GM12878 (cell line): ENCODE measurements around the gene ADAMTS2.

Source experiments
- CEBPB ChIP-seq, 2 experiments: fragments of 150-350 bp in 1 of 2; IDR thresholded peaks; 2 replicates each; pipeline ENCODE4 v1.6.1; 2012 to 2014; ENCODE audit warnings: low read depth in 2 of 2, low read length in 2 of 2, borderline replicate concordance in 1 of 2, inconsistent platforms in 1 of 2
- CTCF ChIP-seq, 3 experiments: IDR thresholded peaks in 2 of 3; conservative IDR thresholded peaks in 1 of 3; 2 replicates each; pipeline ENCODE4 v1.5.1; 2011; ENCODE audit warnings: low read depth in 3 of 3, low read length in 3 of 3, mild to moderate bottlenecking in 3 of 3, control low read depth in 2 of 3, moderate library complexity in 2 of 3, inconsistent platforms in 1 of 3, mixed read lengths in 1 of 3; ENCODE audit not compliant: control insufficient read depth in 2 of 3, insufficient read depth in 1 of 3; ENCODE audit errors: extremely low read depth in 1 of 3
- DPF2 ChIP-seq: fragments of 450-650 bp; IDR thresholded peaks from 2 replicates; pipeline ENCODE4 v1.6.1; 2017; ENCODE audit warnings: mild to moderate bottlenecking
- EZH2 ChIP-seq: IDR thresholded peaks from 2 replicates; pipeline ENCODE4 v1.6.1; 2012; ENCODE audit warnings: low read depth, mild to moderate bottlenecking, control low read depth, inconsistent platforms, low read length, borderline replicate concordance; ENCODE audit not compliant: control insufficient read depth
- NFIC ChIP-seq: IDR thresholded peaks from 2 replicates; pipeline ENCODE4 v1.6.1; 2012; ENCODE audit warnings: low read depth, mild to moderate bottlenecking, inconsistent platforms, low read length, moderate library complexity
- NR2C2 ChIP-seq: IDR thresholded peaks from 2 replicates; pipeline ENCODE4 v1.6.1; 2011; ENCODE audit warnings: borderline replicate concordance, low read depth; ENCODE audit not compliant: control insufficient read depth, insufficient read length
- NR2F1 ChIP-seq: fragments of 450-650 bp; conservative IDR thresholded peaks from 2 replicates; pipeline ENCODE4 v1.6.1; 2017; ENCODE audit warnings: mild to moderate bottlenecking
- POLR2A ChIP-seq: IDR thresholded peaks from 2 replicates; pipeline ENCODE4 v1.6.1; 2011; ENCODE audit warnings: low read depth, mild to moderate bottlenecking, low read length
- ZNF217 ChIP-seq: fragments of 450-650 bp; IDR thresholded peaks from 2 replicates; pipeline ENCODE4 v1.6.1; 2017; ENCODE audit warnings: antibody characterized with exemption, mild to moderate bottlenecking
- TF ChIP-seq, protein P1 (sequence below): IDR thresholded peaks from 2 replicates; pipeline ENCODE4 v1.6.1; 2012; ENCODE audit warnings: low read depth, low read length, improper control_type of control experiment
- TF ChIP-seq, protein P2 (sequence below): fragments of 450-650 bp; IDR thresholded peaks from 2 replicates; pipeline ENCODE4 v1.6.1; 2017; ENCODE audit warnings: mild to moderate bottlenecking, low read depth, inconsistent platforms; ENCODE audit not compliant: poor library complexity, severe bottlenecking
- TF ChIP-seq, protein P3 (sequence below): IDR thresholded peaks from 2 replicates; pipeline ENCODE4 v1.6.1; 2011; ENCODE audit warnings: borderline replicate concordance, low read depth, mild to moderate bottlenecking, moderate library complexity, low read length; ENCODE audit not compliant: insufficient read depth, poor library complexity, severe bottlenecking

GRCh38 chr5:179229331-179229831 is 115.9 kb downstream of the ADAMTS2 start:
- TF ChIP-seq NFIC (no peak), DPF2 (no peak), ZNF217 (no peak), EZH2 (no peak), NR2C2 (no peak), NR2F1 (no peak), CTCF (IDR thresholded peaks at IDR 0.05 in 2 of 3, conservative IDR thresholded peaks at IDR 0.05 in 1 of 3; ENCODE audit: control insufficient read depth in 2 of 3, extremely low read depth in 1 of 3, insufficient read depth in 1 of 3, low read depth in 3 of 3, low read length in 3 of 3) (no peak), CEBPB (IDR thresholded peaks at IDR 0.05; ENCODE audit: borderline replicate concordance in 1 of 2, low read depth in 2 of 2, low read length in 2 of 2) (no peak), POLR2A (no peak)
- TF ChIP-seq, protein P1, sequence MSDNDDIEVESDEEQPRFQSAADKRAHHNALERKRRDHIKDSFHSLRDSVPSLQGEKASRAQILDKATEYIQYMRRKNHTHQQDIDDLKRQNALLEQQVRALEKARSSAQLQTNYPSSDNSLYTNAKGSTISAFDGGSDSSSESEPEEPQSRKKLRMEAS, result no peak
- TF ChIP-seq, protein P2, sequence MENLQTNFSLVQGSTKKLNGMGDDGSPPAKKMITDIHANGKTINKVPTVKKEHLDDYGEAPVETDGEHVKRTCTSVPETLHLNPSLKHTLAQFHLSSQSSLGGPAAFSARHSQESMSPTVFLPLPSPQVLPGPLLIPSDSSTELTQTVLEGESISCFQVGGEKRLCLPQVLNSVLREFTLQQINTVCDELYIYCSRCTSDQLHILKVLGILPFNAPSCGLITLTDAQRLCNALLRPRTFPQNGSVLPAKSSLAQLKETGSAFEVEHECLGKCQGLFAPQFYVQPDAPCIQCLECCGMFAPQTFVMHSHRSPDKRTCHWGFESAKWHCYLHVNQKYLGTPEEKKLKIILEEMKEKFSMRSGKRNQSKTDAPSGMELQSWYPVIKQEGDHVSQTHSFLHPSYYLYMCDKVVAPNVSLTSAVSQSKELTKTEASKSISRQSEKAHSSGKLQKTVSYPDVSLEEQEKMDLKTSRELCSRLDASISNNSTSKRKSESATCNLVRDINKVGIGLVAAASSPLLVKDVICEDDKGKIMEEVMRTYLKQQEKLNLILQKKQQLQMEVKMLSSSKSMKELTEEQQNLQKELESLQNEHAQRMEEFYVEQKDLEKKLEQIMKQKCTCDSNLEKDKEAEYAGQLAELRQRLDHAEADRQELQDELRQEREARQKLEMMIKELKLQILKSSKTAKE, result no peak
- TF ChIP-seq, protein P3, sequence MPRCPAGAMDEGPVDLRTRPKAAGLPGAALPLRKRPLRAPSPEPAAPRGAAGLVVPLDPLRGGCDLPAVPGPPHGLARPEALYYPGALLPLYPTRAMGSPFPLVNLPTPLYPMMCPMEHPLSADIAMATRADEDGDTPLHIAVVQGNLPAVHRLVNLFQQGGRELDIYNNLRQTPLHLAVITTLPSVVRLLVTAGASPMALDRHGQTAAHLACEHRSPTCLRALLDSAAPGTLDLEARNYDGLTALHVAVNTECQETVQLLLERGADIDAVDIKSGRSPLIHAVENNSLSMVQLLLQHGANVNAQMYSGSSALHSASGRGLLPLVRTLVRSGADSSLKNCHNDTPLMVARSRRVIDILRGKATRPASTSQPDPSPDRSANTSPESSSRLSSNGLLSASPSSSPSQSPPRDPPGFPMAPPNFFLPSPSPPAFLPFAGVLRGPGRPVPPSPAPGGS, result no peak
